ENCODE measurements around the gene DLX4. TPM values are rescaled to one million over a fixed set of nuclear protein-coding genes. Genes with fewer than 3 reads are reported as not detected.

DLX4 gene
- total RNA-seq, 1 experiment from 2014 or later = 0.44 TPM

GRCh38 chr17:49932138-49932723, 36.8 kb upstream of the DLX4 start:
- no peak for TF ChIP-seq EZH2phosphoT487 (IDR thresholded peaks at IDR 0.05; ENCODE audit: borderline replicate concordance, low read length)
- no peak for TF ChIP-seq CTCF (conservative IDR thresholded peaks at IDR 0.05; ENCODE audit: low read depth, low read length)
- TF ChIP-seq EZH2 (IDR thresholded peaks at IDR 0.05; ENCODE audit: low read length, unreplicated experiment) = no peak

GRCh38 chr17:49932901-49933300, 36.1 kb upstream of the DLX4 start:
- Histone ChIP-seq H3K4me3 (ENCODE audit: low read length) (no peak overlapping the region), H3K4me1 (ENCODE audit: insufficient read depth, low read length) (peaks cover 11% of the 10 kb centered on the region), H3K4me2 (ENCODE audit: low read length) (no peak overlapping the region), H3K9ac (ENCODE audit: low read length) (no peak overlapping the region), H3K36me3 (ENCODE audit: low read depth, low read length) (no peaks in the 10 kb centered on the region), H3K27me3 (ENCODE audit: low read length) (0 out of 2 replicates have a peak, but pooled peaks cover 12% of the 10 kb centered on the region), H2AFZ (ENCODE audit: low read length) (no peak overlapping the region), H3K27ac (ENCODE audit: low read length) (no peak overlapping the region), H4K20me1 (ENCODE audit: low read length) (no peaks in the 10 kb centered on the region), H3K9me3 (ENCODE audit: low read length) (no peaks in the 10 kb centered on the region), H3F3A (ENCODE audit: low read length, unreplicated experiment) (no peaks in the 10 kb centered on the region), H3K79me2 (ENCODE audit: low read length) (no peaks in the 10 kb centered on the region), H3K9me2 (replicated peaks; ENCODE audit: low read length) (no peaks in the 10 kb centered on the region)
- ChIA-PET CTCF (no interaction called here), POLR2A (ENCODE audit: unreplicated experiment) (no interaction called here)
- TF ChIP-seq EZH2 (IDR thresholded peaks at IDR 0.05; ENCODE audit: low read length, unreplicated experiment) (no peak), CTCF (conservative IDR thresholded peaks at IDR 0.05; ENCODE audit: low read depth, low read length) (no peak), EZH2phosphoT487 (IDR thresholded peaks at IDR 0.05; ENCODE audit: borderline replicate concordance, low read length) (no peak)
- no TSS peak for BruUV-seq (replicated peaks)
- intact Hi-C loops (cut with micrococcal nuclease) = no loop called here
- DNase-seq = no peak
- ATAC-seq = no peak

More at GRCh38 chr17:49932138-49932723, 36.8 kb upstream of the DLX4 start:
- Histone ChIP-seq H3K27ac (ENCODE audit: low read length) (no peak overlapping the region), H3K9ac (ENCODE audit: low read length) (no peak overlapping the region), H3K4me3 (ENCODE audit: low read length) (no peak overlapping the region), H3F3A (ENCODE audit: low read length, unreplicated experiment) (no peaks in the 10 kb centered on the region), H3K4me2 (ENCODE audit: low read length) (no peak overlapping the region), H3K79me2 (ENCODE audit: low read length) (no peaks in the 10 kb centered on the region), H3K9me2 (replicated peaks; ENCODE audit: low read length) (no peaks in the 10 kb centered on the region), H3K27me3 (ENCODE audit: low read length) (0 out of 2 replicates have a peak, but pooled peaks cover 12% of the 10 kb centered on the region), H3K9me3 (ENCODE audit: low read length) (no peaks in the 10 kb centered on the region), H4K20me1 (ENCODE audit: low read length) (no peaks in the 10 kb centered on the region), H2AFZ (ENCODE audit: low read length) (no peak overlapping the region), H3K4me1 (ENCODE audit: insufficient read depth, low read length) (peaks cover 11% of the 10 kb centered on the region), H3K36me3 (ENCODE audit: low read depth, low read length) (no peaks in the 10 kb centered on the region)
- ChIA-PET POLR2A (ENCODE audit: unreplicated experiment) (no interaction called here), CTCF (no interaction called here)
- intact Hi-C loops (cut with micrococcal nuclease) = no loop called here
- BruUV-seq (replicated peaks) = no TSS peak
- no peak for DNase-seq
- no peak for ATAC-seq

- intact Hi-C loops (cut with micrococcal nuclease) = no loop called here
- no peaks in the 10 kb centered on the region for H3F3A ChIP-seq (ENCODE audit: low read length, unreplicated experiment)
- H4K20me1 ChIP-seq (ENCODE audit: low read length) = no peaks in the 10 kb centered on the region
- CTCF ChIA-PET = no interaction called here
- DNase-seq = no peak
- no peak for ATAC-seq
- H3K4me3 ChIP-seq (ENCODE audit: low read length) = no peak overlapping the region
- H3K79me2 ChIP-seq (ENCODE audit: low read length) = no peaks in the 10 kb centered on the region
- H3K9me3 ChIP-seq (ENCODE audit: low read length) = no peaks in the 10 kb centered on the region
- no peak overlapping the region for H3K9ac ChIP-seq (ENCODE audit: low read length)
- TF ChIP-seq EZH2phosphoT487 (IDR thresholded peaks at IDR 0.05; ENCODE audit: borderline replicate concordance, low read length) (no peak), CTCF (conservative IDR thresholded peaks at IDR 0.05; ENCODE audit: low read depth, low read length) (no peak), EZH2 (IDR thresholded peaks at IDR 0.05; ENCODE audit: low read length, unreplicated experiment) (no peak)
- H3K36me3 ChIP-seq (ENCODE audit: low read depth, low read length) = no peaks in the 10 kb centered on the region
- no TSS peak for BruUV-seq (replicated peaks)
- H3K27me3 ChIP-seq (ENCODE audit: low read length) = peaks cover 33% of the 10 kb centered on the region
- no peak overlapping the region for H2AFZ ChIP-seq (ENCODE audit: low read length)
- POLR2A ChIA-PET (ENCODE audit: unreplicated experiment) = no interaction called here
- H3K27ac ChIP-seq (ENCODE audit: low read length) = no peak overlapping the region
- H3K4me2 ChIP-seq (ENCODE audit: low read length) = no peak overlapping the region
- H3K9me2 ChIP-seq (replicated peaks; ENCODE audit: low read length) = no peaks in the 10 kb centered on the region
- no peaks in the 10 kb centered on the region for H3K4me1 ChIP-seq (ENCODE audit: insufficient read depth, low read length)
Measured at GRCh38 chr17:49935526-49936210, 33.3 kb upstream of the DLX4 start.
